Mesothelial cell of epicardium (in vitro differentiated cells): ENCODE measurements around the gene RRN3. TPM values are rescaled to one million over a fixed set of nuclear protein-coding genes. Genes with fewer than 3 reads are reported as not detected.
"Not testable (repeated sequence)": the region's sequence is repeated elsewhere in the genome, so short reads cannot be mapped to it uniquely, and the experiment has no call there.

ENCODE experiments used
- DNase-seq, 2 experiments: peaks; one replicate each; pipeline ENCODE4 v3.0.0; 2021; ENCODE audit warnings: low spot score in 2 of 2; ENCODE audit not compliant: unreplicated experiment in 2 of 2
- H3K27ac Mint-ChIP-seq: 2 replicates; pipeline ENCODE4 v1.8.0; 2021; ENCODE audit warnings: mixed read lengths
- H3K27me3 Mint-ChIP-seq: 2 replicates; pipeline ENCODE4 v1.8.0; 2021; ENCODE audit warnings: low read depth, mixed read lengths
- H3K36me3 Mint-ChIP-seq: 2 replicates; pipeline ENCODE4 v1.8.0; 2021; ENCODE audit warnings: mixed read lengths
- H3K4me1 Mint-ChIP-seq: 2 replicates; pipeline ENCODE4 v1.8.0; 2021; ENCODE audit warnings: mixed read lengths
- H3K4me3 Mint-ChIP-seq: 2 replicates; pipeline ENCODE4 v1.8.0; 2021; ENCODE audit warnings: mild to moderate bottlenecking, moderate library complexity, mixed read lengths
- H3K9me3 Mint-ChIP-seq: 2 replicates; pipeline ENCODE4 v1.8.0; 2021; ENCODE audit warnings: mixed read lengths
- CTCF ChIP-seq: fragments of 200-600 bp; sonication (generic); IDR thresholded peaks from one replicate; pipeline ENCODE4 v1.5.0; 2021; ENCODE audit warnings: antibody characterized with exemption; ENCODE audit not compliant: unreplicated experiment
- total RNA-seq: library from RNA; stranded (reverse); gene quantifications from 3 replicates; pipeline ENCODE4 v1.2.1, GENCODE V29; 2021

RRN3 gene
- total RNA-seq = 31.9 to 34.1 TPM (median 32.9 TPM) in 3 replicates

- H3K4me3 Mint-ChIP-seq = peak within 1 kb of the TSS; percentile 98
- not testable (repeated sequence) for H3K36me3 Mint-ChIP-seq, H3K27me3 Mint-ChIP-seq, H3K9me3 Mint-ChIP-seq
- peaks cover 16% of the 10 kb centered on the region for H3K4me1 Mint-ChIP-seq
- peak; percentile 84 to 91 for DNase-seq
- peak within 1 kb of the TSS; percentile 97 for H3K27ac Mint-ChIP-seq
These were observed at the start of gene RRN3 for GRCh38 chr16:15093955-15094827. RRN3 (minus strand) TSS chr16:15094272; CDS start chr16:15094233, 39 bp downstream.

GRCh38 chr16:15143601-15144091, 49.6 kb upstream of the RRN3 start:
- H3K36me3 Mint-ChIP-seq, H3K4me3 Mint-ChIP-seq, DNase-seq, H3K9me3 Mint-ChIP-seq, H3K27me3 Mint-ChIP-seq, H3K27ac Mint-ChIP-seq: not testable (repeated sequence)
- peaks cover 15% of the 10 kb centered on the region for H3K4me1 Mint-ChIP-seq

- H3K27me3 Mint-ChIP-seq, H3K4me3 Mint-ChIP-seq, H3K36me3 Mint-ChIP-seq, H3K27ac Mint-ChIP-seq, H3K9me3 Mint-ChIP-seq, DNase-seq: not testable (repeated sequence)
- H3K4me1 Mint-ChIP-seq = peaks cover 15% of the 10 kb centered on the region
These were observed 49.0 kb upstream of the RRN3 start for GRCh38 chr16:15142891-15143600.

GRCh38 chr16:15142107-15142890, 48.2 kb upstream of the RRN3 start:
- H3K9me3 Mint-ChIP-seq, H3K4me3 Mint-ChIP-seq, H3K27ac Mint-ChIP-seq, H3K27me3 Mint-ChIP-seq, H3K36me3 Mint-ChIP-seq, DNase-seq: not testable (repeated sequence)
- peaks cover 14% of the 10 kb centered on the region for H3K4me1 Mint-ChIP-seq

GRCh38 chr16:15141586-15141985, 47.5 kb upstream of the RRN3 start:
- H3K27me3 Mint-ChIP-seq = no peaks in the 10 kb centered on the region
- peaks cover 12% of the 10 kb centered on the region for H3K4me1 Mint-ChIP-seq
- H3K27ac Mint-ChIP-seq = no peak overlapping the region
- no peaks in the 10 kb centered on the region for H3K36me3 Mint-ChIP-seq
- no peak for DNase-seq
- no peak overlapping the region for H3K4me3 Mint-ChIP-seq
- TF ChIP-seq CTCF = no peak
- no peaks in the 10 kb centered on the region for H3K9me3 Mint-ChIP-seq

GRCh38 chr16:15140444-15141365, 46.6 kb upstream of the RRN3 start:
- not testable (repeated sequence) for H3K9me3 Mint-ChIP-seq, H3K4me3 Mint-ChIP-seq, H3K4me1 Mint-ChIP-seq, H3K27me3 Mint-ChIP-seq, H3K36me3 Mint-ChIP-seq, DNase-seq, H3K27ac Mint-ChIP-seq

GRCh38 chr16:15137514-15137913, 43.4 kb upstream of the RRN3 start:
- not testable (repeated sequence) for DNase-seq, H3K36me3 Mint-ChIP-seq, H3K9me3 Mint-ChIP-seq, H3K27ac Mint-ChIP-seq, H3K27me3 Mint-ChIP-seq, H3K4me3 Mint-ChIP-seq, H3K4me1 Mint-ChIP-seq

GRCh38 chr16:15135483-15136360, 41.6 kb upstream of the RRN3 start:
- H3K36me3 Mint-ChIP-seq, H3K4me1 Mint-ChIP-seq, H3K4me3 Mint-ChIP-seq, H3K9me3 Mint-ChIP-seq, H3K27ac Mint-ChIP-seq, DNase-seq, H3K27me3 Mint-ChIP-seq: not testable (repeated sequence)

- H3K36me3 Mint-ChIP-seq, H3K27me3 Mint-ChIP-seq, H3K4me3 Mint-ChIP-seq, DNase-seq, H3K27ac Mint-ChIP-seq, H3K4me1 Mint-ChIP-seq, H3K9me3 Mint-ChIP-seq: not testable (repeated sequence)
These were observed 40.8 kb upstream of the RRN3 start for GRCh38 chr16:15134752-15135482.

- H3K4me3 Mint-ChIP-seq, H3K27ac Mint-ChIP-seq, H3K36me3 Mint-ChIP-seq, DNase-seq, H3K4me1 Mint-ChIP-seq, H3K9me3 Mint-ChIP-seq, H3K27me3 Mint-ChIP-seq: not testable (repeated sequence)
These were observed 39.5 kb upstream of the RRN3 start for GRCh38 chr16:15133554-15133953.
